ENCODE measurements around the gene MFSD2B. TPM values are rescaled to one million over a fixed set of nuclear protein-coding genes. Genes with fewer than 3 reads are reported as not detected.

The MFSD2B gene
- not detected for total RNA-seq

GRCh38 chr2:24009680-24010476 is at the start of gene MFSD2B:
TSS of gene MFSD2B (plus strand) at chr2:24010085. CDS start at chr2:24010097, 12 bp downstream.

GRCh38 chr2:24046930-24047702 is 37.2 kb downstream of the MFSD2B start, which contains the start of gene WDCP:
TSS of gene WDCP (minus strand) at chr2:24047391. CDS start at chr2:24039494, 7,897 bp downstream.

GRCh38 chr2:24049485-24050021 is 39.7 kb downstream of the MFSD2B start, which contains the start of gene FKBP1B:
TSS of gene FKBP1B (plus strand) at chr2:24049741. CDS start at chr2:24049850, 109 bp downstream.

Other genes starting within 250 kb of the MFSD2B start
- gene ATAD2B, start 83.0 kb upstream of the MFSD2B start, total RNA-seq = 10 to 100 TPM; 24.4 to 26.0 TPM
- gene UBXN2A, start 69.6 kb upstream of the MFSD2B start, total RNA-seq = 10 to 100 TPM; 13.8 to 13.9 TPM
- gene WDCP, start 37.3 kb downstream of the MFSD2B start, total RNA-seq = 10 to 100 TPM; 16.3 to 17.6 TPM
- under 1 TPM; 0.43 to 0.58 TPM for gene FKBP1B, start 39.7 kb downstream of the MFSD2B start, total RNA-seq
- 10 to 100 TPM; 73.0 to 76.0 TPM for gene SF3B6, start 66.2 kb downstream of the MFSD2B start, total RNA-seq
- 1 to 10 TPM; 1.3 to 3.1 TPM for gene TP53I3, start 74.7 kb downstream of the MFSD2B start, total RNA-seq
- not detected for gene PFN4, start 113.2 kb downstream of the MFSD2B start, total RNA-seq
- 10 to 100 TPM in 1 of 2 experiments, 1 to 10 TPM in 1; 8.8 to 10.1 TPM for gene FAM228B, start 113.4 kb downstream of the MFSD2B start, total RNA-seq
- gene FAM228A, start 165.0 kb downstream of the MFSD2B start, total RNA-seq = under 1 TPM in 1 of 2 experiments, not detected in 1; 0.14 TPM

Measured in activated naive CD4-positive, alpha-beta T cell treated with anti-CD3 and anti-CD28 coated beads, Interleukin-2, amount 10 ng/mL, durations not matched to agents 5 hours and 36 hours (primary cell).